ENCODE results near the gene MYO9A.

The MYO9A gene

GRCh38 chr15:72118017-72118978, at the start of gene MYO9A, which contains the start of gene SENP8:
Gene MYO9A (minus strand): TSS chr15:72118150. CDS start chr15:72046563, 71,587 bp downstream.
Gene SENP8 (plus strand): TSS chr15:72118403. CDS start chr15:72139624, 21,221 bp downstream.
- DNase-seq, result peak; percentile 97

- DNase-seq, result no peak
Observed at GRCh38 chr15:72167445-72167844, 49.5 kb upstream of the MYO9A start.

- no peak for DNase-seq
Observed at GRCh38 chr15:72166716-72167417, 48.9 kb upstream of the MYO9A start.

- DNase-seq, result no peak
Observed at GRCh38 chr15:72163719-72164118, 45.8 kb upstream of the MYO9A start.

GRCh38 chr15:72162569-72162968, 44.6 kb upstream of the MYO9A start:
- DNase-seq, result no peak

GRCh38 chr15:72161361-72162132, 43.6 kb upstream of the MYO9A start:
- DNase-seq, result no peak

- no peak for DNase-seq
Observed at GRCh38 chr15:72160696-72161245, 42.8 kb upstream of the MYO9A start.

- no peak for DNase-seq
Observed at GRCh38 chr15:72156928-72157327, 39.0 kb upstream of the MYO9A start.

- DNase-seq, result peak; percentile 63
Observed at GRCh38 chr15:72155635-72156616, 38.0 kb upstream of the MYO9A start.

- peak; percentile 3 for DNase-seq
Observed at GRCh38 chr15:72155003-72155621, 37.2 kb upstream of the MYO9A start.

GRCh38 chr15:72154316-72154715, 36.4 kb upstream of the MYO9A start:
- no peak for DNase-seq

- no peak for DNase-seq
Observed at GRCh38 chr15:72153269-72154000, 35.5 kb upstream of the MYO9A start.

GRCh38 chr15:72147418-72147817, 29.5 kb upstream of the MYO9A start:
- no peak for DNase-seq

- no peak for DNase-seq
Observed at GRCh38 chr15:72146934-72147333, 29.0 kb upstream of the MYO9A start.

GRCh38 chr15:72146221-72146620, 28.3 kb upstream of the MYO9A start:
- no peak for DNase-seq

- no peak for DNase-seq
Observed at GRCh38 chr15:72141171-72142084, 23.5 kb upstream of the MYO9A start.

- no peak for DNase-seq
Observed at GRCh38 chr15:72140088-72140487, 22.1 kb upstream of the MYO9A start.

GRCh38 chr15:72139667-72140066, 21.7 kb upstream of the MYO9A start:
- no peak for DNase-seq

Data from T1000 (cell line).